Thyroid gland (tissue), 4 donors: Measurements from ENCODE around the gene CDKL1. TPM values are rescaled to one million over a fixed set of nuclear protein-coding genes. Genes with fewer than 3 reads are reported as not detected.
"Not testable (repeated sequence)": the region's sequence is repeated elsewhere in the genome, so short reads cannot be mapped to it uniquely, and the experiment has no call there.

Source experiments
- DNase-seq, 2 donors: peaks; one replicate each; pipeline ENCODE4 v3.0.0-alpha.2; 2019
- H3K27ac ChIP-seq, 3 donors: fragments of 200-600 bp; sonication (generic); 1 replicate in 2 of 3; 2 replicates in 1 of 3; pipeline ENCODE4 v1.5.1; 2016 to 2019; ENCODE audit warnings: mild to moderate bottlenecking in 1 of 3, moderate library complexity in 1 of 3
- H3K27me3 ChIP-seq: fragments of 200-600 bp; sonication (generic); one replicate; pipeline ENCODE4 v1.5.1; 2019
- H3K36me3 ChIP-seq, 2 donors: fragments of 200-600 bp; sonication (generic); one replicate each; pipeline ENCODE4 v1.5.1; 2016 to 2019
- H3K4me1 ChIP-seq, 2 donors: fragments of 200-600 bp; sonication (generic); one replicate each; pipeline ENCODE4 v1.5.1; 2017 to 2019
- H3K4me3 ChIP-seq, 3 donors: fragments of 200-600 bp; sonication (generic); replicated peaks in 1 of 3; 1 replicate in 2 of 3; 2 replicates in 1 of 3; pipeline ENCODE4 v1.5.1; 2016; ENCODE audit warnings: mild to moderate bottlenecking in 1 of 3
- H3K9me3 ChIP-seq: fragments of 200-600 bp; sonication (generic); one replicate; pipeline ENCODE4 v1.5.1; 2017
- CTCF ChIP-seq, 6 experiments: fragments of 200-600 bp in 3 of 6; fragments of 450-650 bp in 3 of 6; sonication (generic) in 3 of 6; IDR thresholded peaks; one replicate each; pipeline ENCODE4 v1.5.1; 2016 to 2019; ENCODE audit warnings: antibody characterized with exemption in 6 of 6, mild to moderate bottlenecking in 2 of 6, inconsistent platforms in 1 of 6, moderate library complexity in 1 of 6
- POLR2A ChIP-seq, 2 donors: fragments of 450-650 bp; IDR thresholded peaks; one replicate each; pipeline ENCODE4 v1.6.1; 2017; ENCODE audit warnings: antibody characterized with exemption in 2 of 2, mild to moderate bottlenecking in 2 of 2, moderate library complexity in 1 of 2
- WGBS, 2 donors: methylation state at CpG; one replicate each; pipeline ENCODE4 v1.1.5; 2017; 5-methylcytosine and 5-hydroxymethylcytosine counted together
- intact Hi-C: fragments of 100-400 bp; cut with DNase I; formaldehyde crosslinking; loops from one replicate; pipeline ENCODE4 v1.15.1; 2023
- total RNA-seq, 4 donors: library from RNA; depleted of rRNA; stranded (reverse); fragments of >200 nt; gene quantifications; one replicate each; pipeline ENCODE4 v1.2.3, GENCODE V29; 2016

CDKL1 gene
- total RNA-seq, 4 donors from 2014 or later, result 18.6 to 37.9 (median 35.5) TPM

GRCh38 chr14:50360093-50360492 lies 36.6 kb downstream of the CDKL1 start:
- H3K9me3 ChIP-seq, result no peaks in the 10 kb centered on the region
- intact Hi-C loops, result no loop called here
- H3K4me3 ChIP-seq, result no peak overlapping the region
- DNase-seq, result no peak
- WGBS, 2 donors, result 98 to 99% methylated on average over 3 of the region's 3 CpGs
- TF ChIP-seq POLR2A (IDR thresholded peaks at IDR 0.05), result no peak
- no peak for TF ChIP-seq CTCF (IDR thresholded peaks at IDR 0.05)
- no peaks in the 10 kb centered on the region for H3K27me3 ChIP-seq
- H3K36me3 ChIP-seq, result no peaks in the 10 kb centered on the region
- no peak overlapping the region for H3K27ac ChIP-seq
- H3K4me1 ChIP-seq, result peaks cover 0 to 11% of the 10 kb centered on the region in 2 donors

- TF ChIP-seq CTCF (IDR thresholded peaks at IDR 0.05), result no peak
- no peak for TF ChIP-seq POLR2A (IDR thresholded peaks at IDR 0.05)
- intact Hi-C loops, result no loop called here
- no peaks in the 10 kb centered on the region for H3K9me3 ChIP-seq
- 91 to 92% methylated on average over 5 of the region's 5 CpGs for WGBS, 2 donors
- no peak overlapping the region for H3K27ac ChIP-seq
- no peaks in the 10 kb centered on the region for H3K27me3 ChIP-seq
- DNase-seq, result no peak
- H3K4me3 ChIP-seq, result no peak overlapping the region
- H3K4me1 ChIP-seq, result peaks cover 0 to 11% of the 10 kb centered on the region in 2 donors
- no peaks in the 10 kb centered on the region for H3K36me3 ChIP-seq
Measured at GRCh38 chr14:50359631-50360030, 37.0 kb downstream of the CDKL1 start.

GRCh38 chr14:50357753-50358395 lies 38.8 kb downstream of the CDKL1 start:
- 92 to 97% methylated on average over 4 of the region's 4 CpGs for WGBS, 2 donors
- Histone ChIP-seq H3K4me1 (no peaks in the 10 kb centered on the region), H3K27me3 (no peaks in the 10 kb centered on the region), H3K9me3 (no peaks in the 10 kb centered on the region), H3K4me3 (no peak overlapping the region), H3K36me3 (no peaks in the 10 kb centered on the region), H3K27ac (no peak overlapping the region)
- TF ChIP-seq CTCF (IDR thresholded peaks at IDR 0.05) (no peak), POLR2A (IDR thresholded peaks at IDR 0.05) (no peak)
- DNase-seq, result no peak
- intact Hi-C loops, result no loop called here

GRCh38 chr14:50357124-50357523 lies 39.6 kb downstream of the CDKL1 start:
- Histone ChIP-seq H3K27me3 (no peaks in the 10 kb centered on the region), H3K9me3 (no peaks in the 10 kb centered on the region), H3K36me3 (no peaks in the 10 kb centered on the region), H3K4me3 (no peak overlapping the region), H3K4me1 (no peaks in the 10 kb centered on the region), H3K27ac (no peak overlapping the region)
- WGBS, 2 donors, result 71 to 86% methylated on average over 6 of the region's 6 CpGs
- DNase-seq, result no peak
- TF ChIP-seq CTCF (IDR thresholded peaks at IDR 0.05) (no peak), POLR2A (IDR thresholded peaks at IDR 0.05) (no peak)
- intact Hi-C loops, result no loop called here

GRCh38 chr14:50356283-50356682 lies 40.4 kb downstream of the CDKL1 start:
- DNase-seq, H3K27ac ChIP-seq, H3K36me3 ChIP-seq, H3K9me3 ChIP-seq, H3K4me3 ChIP-seq, H3K4me1 ChIP-seq, H3K27me3 ChIP-seq, intact Hi-C loops: not testable (repeated sequence)
- 86% methylated on average over 3 of the region's 3 CpGs for WGBS, 2 donors
